ENCODE measurements around the gene NOX5. TPM values are rescaled to one million over a fixed set of nuclear protein-coding genes. Genes with fewer than 3 reads are reported as not detected.

NOX5 gene
- total and polyA plus RNA-seq, 2 of the 13 experiments (the other 11 are each of a cell fraction or from before 2014, with no cell fraction given), result not detected

DNA sequence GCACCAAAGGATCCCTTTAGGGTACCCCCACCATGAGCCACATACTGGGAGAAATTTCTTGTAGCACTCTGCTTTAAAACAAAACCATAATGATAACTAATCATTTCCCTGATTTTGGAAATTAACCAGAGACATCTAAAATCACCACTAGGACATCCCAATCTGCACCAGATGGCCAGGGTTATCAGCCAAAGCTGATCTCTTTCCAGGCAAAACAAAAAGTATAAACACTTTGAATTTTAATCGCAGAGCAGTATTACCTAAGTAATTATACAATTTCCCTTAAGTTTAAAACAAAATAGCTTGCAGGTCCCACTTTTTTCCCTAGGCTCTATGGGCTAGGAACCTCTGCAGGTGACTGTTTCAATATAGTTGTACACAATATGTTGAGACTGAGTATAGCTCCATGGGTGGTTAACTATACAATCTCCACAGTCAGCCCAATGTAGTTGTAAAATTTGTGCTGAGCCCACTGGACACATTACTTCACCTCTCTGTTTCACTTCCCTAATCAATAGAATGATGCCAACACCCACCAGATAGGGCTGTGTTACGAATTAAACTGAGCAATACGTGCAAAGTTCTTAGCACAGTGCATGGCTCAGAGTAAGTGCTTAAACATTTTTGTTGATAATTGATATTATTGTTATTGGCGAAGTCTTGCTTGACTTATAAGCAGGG lies 629 bp upstream of the NOX5 start:
- 18% methylated on average over 4 of the region's 4 CpGs for WGBS (ENCODE audit: low lambda C conversion rate)
- Histone ChIP-seq H3K9me3 (ENCODE audit: low read length) (peaks cover 5% of the 10 kb centered on the region), H3K9ac (ENCODE audit: insufficient read depth, low read depth, low read length) (no peak overlapping the region), H3K27ac (ENCODE audit: extremely low read length, insufficient read depth, low read length) (no peak overlapping the region), H4K20me1 (ENCODE audit: insufficient read depth, low read length) (no peaks in the 10 kb centered on the region), H3K4me1 (ENCODE audit: insufficient read depth, low read length) (peaks cover 38% of the 10 kb centered on the region), H3K36me3 (replicated peaks in 1 of 2; ENCODE audit: control insufficient read depth in 1 of 2, insufficient read depth in 2 of 2, low read length in 2 of 2) (no peaks in the 10 kb centered on the region), H3K79me2 (ENCODE audit: insufficient read depth, low read length) (no peaks in the 10 kb centered on the region), H3K4me3 (replicated peaks in 1 of 3; ENCODE audit: insufficient read depth in 1 of 3, low read depth in 2 of 3, low read length in 3 of 3) (no peak overlapping the region), H3K4me2 (ENCODE audit: low read depth, low read length) (no peak overlapping the region), H2AFZ (ENCODE audit: low read length) (no peak overlapping the region), H3K27me3 (ENCODE audit: control insufficient read depth in 1 of 2, insufficient read depth in 2 of 2, low read length in 2 of 2) (peaks cover 0 to 3% of the 10 kb centered on the region in 2 experiments; a peak in 1 of 5 replicates)
- POLR2A ChIA-PET, result no interaction called here
- intact Hi-C loops (cut with micrococcal nuclease; ENCODE audit: unreplicated experiment) (no loop called here), in situ Hi-C loops (cut with HindIII; ENCODE audit: extremely low pct_ligation_motif_present, low pct_unique_long_range_greater_than_20kb) (no loop called here)
- DNase-seq (ENCODE audit: low spot score) (no peak), ATAC-seq (no peak), FAIRE-seq (no peak)
- no TSS peak for BruUV-seq (replicated peaks)
- CTCF ChIA-PET (ENCODE audit: low intra/inter-chr PET ratio, low total read pairs), result no interaction called here
- TF ChIP-seq, protein P1, sequence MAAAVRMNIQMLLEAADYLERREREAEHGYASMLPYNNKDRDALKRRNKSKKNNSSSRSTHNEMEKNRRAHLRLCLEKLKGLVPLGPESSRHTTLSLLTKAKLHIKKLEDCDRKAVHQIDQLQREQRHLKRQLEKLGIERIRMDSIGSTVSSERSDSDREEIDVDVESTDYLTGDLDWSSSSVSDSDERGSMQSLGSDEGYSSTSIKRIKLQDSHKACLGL (CRISPR knock-in tag; IDR thresholded peaks at IDR 0.05), result no peak
- TF ChIP-seq SALL2 (CRISPR knock-in tag; IDR thresholded peaks at IDR 0.05) (no peak), NKX3-1 (CRISPR knock-in tag; IDR thresholded peaks at IDR 0.05) (no peak), ZNF251 (CRISPR knock-in tag; IDR thresholded peaks at IDR 0.05) (no peak), HNRNPLL (IDR thresholded peaks at IDR 0.05; ENCODE audit: low read depth, low read length, poor library complexity, severe bottlenecking) (no peak), ZBTB20 (CRISPR knock-in tag; IDR thresholded peaks at IDR 0.05; ENCODE audit: borderline replicate concordance, low read depth) (no peak), MXD4 (CRISPR knock-in tag; IDR thresholded peaks at IDR 0.05) (no peak)

DNA sequence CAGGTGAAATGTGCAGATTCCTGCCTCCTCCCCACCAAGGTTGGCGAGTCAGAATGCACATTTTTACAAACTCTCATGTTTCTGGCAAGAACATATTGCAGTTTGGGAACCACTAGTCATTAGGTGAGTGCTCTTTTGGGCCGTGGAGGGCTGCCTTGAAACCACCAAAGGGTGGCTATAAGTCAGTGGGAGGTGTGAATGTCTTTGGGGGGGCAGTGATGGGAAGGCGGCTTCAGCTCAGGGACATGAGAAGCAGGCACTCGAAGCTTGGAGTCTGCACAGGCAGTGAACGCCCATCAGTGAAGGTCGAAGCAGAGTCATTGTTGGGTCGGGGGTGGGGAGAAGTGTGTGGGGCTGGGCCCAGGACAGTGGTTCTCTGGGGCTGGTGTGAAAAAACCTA lies 1.1 kb downstream of the NOX5 start:
- in situ Hi-C loops (cut with HindIII; ENCODE audit: extremely low pct_ligation_motif_present, low pct_unique_long_range_greater_than_20kb), result no loop called here
- intact Hi-C loops (cut with micrococcal nuclease; ENCODE audit: unreplicated experiment), result no loop called here
- Histone ChIP-seq H3K36me3 (replicated peaks in 1 of 2; ENCODE audit: control insufficient read depth in 1 of 2, insufficient read depth in 2 of 2, low read length in 2 of 2) (no peaks in the 10 kb centered on the region), H3K9me3 (ENCODE audit: low read length) (no peaks in the 10 kb centered on the region), H3K27ac (ENCODE audit: extremely low read length, insufficient read depth, low read length) (no peak overlapping the region), H3K4me1 (ENCODE audit: insufficient read depth, low read length) (peaks cover 29% of the 10 kb centered on the region), H3K79me2 (ENCODE audit: insufficient read depth, low read length) (no peaks in the 10 kb centered on the region), H3K4me3 (replicated peaks in 1 of 3; ENCODE audit: insufficient read depth in 1 of 3, low read depth in 2 of 3, low read length in 3 of 3) (no peak overlapping the region), H4K20me1 (ENCODE audit: insufficient read depth, low read length) (no peaks in the 10 kb centered on the region), H3K4me2 (ENCODE audit: low read depth, low read length) (no peak overlapping the region), H3K27me3 (ENCODE audit: control insufficient read depth in 1 of 2, insufficient read depth in 2 of 2, low read length in 2 of 2) (peaks cover 0 to 3% of the 10 kb centered on the region in 2 experiments; a peak in 1 of 5 replicates), H3K9ac (ENCODE audit: insufficient read depth, low read depth, low read length) (no peak overlapping the region), H2AFZ (ENCODE audit: low read length) (no peak overlapping the region)
- FAIRE-seq (no peak), ATAC-seq (no peak), DNase-seq (ENCODE audit: low spot score) (no peak)
- CTCF ChIA-PET (ENCODE audit: low intra/inter-chr PET ratio, low total read pairs), result no interaction called here
- POLR2A ChIA-PET, result no interaction called here
- no TSS peak for BruUV-seq (replicated peaks)
- WGBS (ENCODE audit: low lambda C conversion rate), result 57% methylated on average over 6 of the region's 7 CpGs
- TF ChIP-seq NKX3-1 (CRISPR knock-in tag; IDR thresholded peaks at IDR 0.05), result no peak
- TF ChIP-seq TSC22D2 (CRISPR knock-in tag; IDR thresholded peaks at IDR 0.05; ENCODE audit: borderline replicate concordance), result no peak
- no peak for TF ChIP-seq ZNF34 (CRISPR knock-in tag; IDR thresholded peaks at IDR 0.05; ENCODE audit: borderline replicate concordance)
- TF ChIP-seq ZNF329 (CRISPR knock-in tag; IDR thresholded peaks at IDR 0.05; ENCODE audit: low read depth), result no peak
- no peak for TF ChIP-seq ZNF33A (CRISPR knock-in tag; IDR thresholded peaks at IDR 0.05; ENCODE audit: borderline replicate concordance)
- no peak for TF ChIP-seq ZFP62 (CRISPR knock-in tag; IDR thresholded peaks at IDR 0.05)
- no peak for TF ChIP-seq KDM2A (CRISPR knock-in tag; IDR thresholded peaks at IDR 0.05; ENCODE audit: borderline replicate concordance, low read depth)
- TF ChIP-seq ZNF547 (CRISPR knock-in tag; IDR thresholded peaks at IDR 0.05), result no peak
- TF ChIP-seq ZNF556 (CRISPR knock-in tag; IDR thresholded peaks at IDR 0.05; ENCODE audit: borderline replicate concordance), result no peak
